K562 (cell line): ENCODE data around the gene GORASP2. TPM values are rescaled to one million over a fixed set of nuclear protein-coding genes. Genes with fewer than 3 reads are reported as not detected.

Experiments used
- ATAC-seq: fragments of 200-7000 bp; cut with Tn5 transposase; 3 replicates; pipeline ENCODE4 v1.9.1; 2020; ENCODE audit warnings: moderate library complexity
- BruUV-seq: library from RNA; stranded (reverse); fragments of 400-500 nt; replicated peaks from 2 replicates; lab custom pipeline; 2021; lab: Mats Ljungman, UMichigan
- CTCF ChIA-PET: fragments of 300-600 bp; formaldehyde crosslinking; extraction: SDS; loops from one replicate; lab custom pipeline; 2021; ENCODE audit warnings: low intra/inter-chr PET ratio; lab: Yijun Ruan, JAX
- POLR2A ChIA-PET: fragments of 300-600, 350-650 bp; sonication (Branson Sonifier 250); formaldehyde crosslinking; extraction: SDS; loops from one replicate; lab custom pipeline; 2021; ENCODE audit warnings: antibody characterized with exemption, inconsistent platforms; lab: Yijun Ruan, JAX
- DNase-seq, 4 experiments: peaks; one replicate each; pipeline versions ENCODE4 v3.0.0 to v3.0.0-alpha.2; 2011 to 2018; ENCODE audit warnings: low spot score in 3 of 4, mixed read lengths in 3 of 4; ENCODE audit errors: extremely low read depth in 1 of 4
- FAIRE-seq: peaks from 2 replicates; lab custom pipeline; 2011; peaks lifted over from hg19 to GRCh38; lab: Jason Lieb, UNC
- H2AFZ ChIP-seq: 2 replicates; pipeline ENCODE4 v1.6.0; 2011; ENCODE audit warnings: low read depth, low read length, control low read depth, inconsistent platforms
- H3K27ac ChIP-seq: fragments of 200-600 bp; 3 replicates; pipeline ENCODE4 v1.8.0; 2011; ENCODE audit warnings: low read depth, mild to moderate bottlenecking, control low read depth, inconsistent platforms, low read length, moderate library complexity, mixed read lengths; ENCODE audit errors: extremely low read depth
- H3K27me3 ChIP-seq, 2 experiments: fragments of 300-600 bp in 1 of 2; 2 replicates in 1 of 2; 3 replicates in 1 of 2; pipeline versions ENCODE4 v1.6.0 to v1.8.0; 2011; ENCODE audit warnings: inconsistent platforms in 2 of 2, low read length in 2 of 2, mild to moderate bottlenecking in 1 of 2, mixed read lengths in 1 of 2, moderate library complexity in 1 of 2; ENCODE audit not compliant: control insufficient read depth in 2 of 2, insufficient read depth in 2 of 2
- H3K36me3 ChIP-seq: fragments of 300-600 bp; 3 replicates; pipeline ENCODE4 v1.8.0; 2011; ENCODE audit warnings: mild to moderate bottlenecking, low read length, inconsistent platforms; ENCODE audit not compliant: control insufficient read depth, insufficient read depth
- H3K4me1 ChIP-seq, 2 experiments: fragments of 200-600 bp in 1 of 2; replicated peaks in 1 of 2; 2 replicates in 1 of 2; 3 replicates in 1 of 2; pipeline versions ENCODE4 v1.5.1 to v1.8.0; 2011; ENCODE audit warnings: inconsistent platforms in 2 of 2, low read length in 2 of 2, mild to moderate bottlenecking in 1 of 2, mixed read lengths in 1 of 2, moderate library complexity in 1 of 2; ENCODE audit not compliant: control insufficient read depth in 2 of 2, insufficient read depth in 2 of 2
- H3K4me2 ChIP-seq: 2 replicates; pipeline ENCODE4 v1.6.1; 2011; ENCODE audit warnings: low read length, control low read depth, inconsistent platforms, mixed read lengths; ENCODE audit not compliant: insufficient read depth
- H3K4me3 ChIP-seq: fragments of 200-600 bp; sonication (generic), shearing (Covaris generic); 2 replicates; pipeline ENCODE4 v1.5.1; 2016; ENCODE audit warnings: control low read depth, inconsistent platforms
- H3K79me2 ChIP-seq: fragments of 200-600 bp; 3 replicates; pipeline ENCODE4 v1.8.0; 2011; ENCODE audit warnings: low read length, inconsistent platforms; ENCODE audit not compliant: control insufficient read depth, insufficient read depth
- H3K9ac ChIP-seq, 2 experiments: 2 replicates each; pipeline versions ENCODE4 v1.6.0 to v1.6.1; 2011; ENCODE audit warnings: low read depth in 2 of 2, low read length in 2 of 2, control low read depth in 1 of 2, inconsistent platforms in 1 of 2, mild to moderate bottlenecking in 1 of 2, mixed read lengths in 1 of 2; ENCODE audit not compliant: insufficient read depth in 1 of 2
- H3K9me1 ChIP-seq: one replicate; pipeline ENCODE4 v1.6.0; 2011; ENCODE audit warnings: inconsistent platforms, mild to moderate bottlenecking, low read length, moderate library complexity; ENCODE audit not compliant: control insufficient read depth, insufficient read depth
- H3K9me3 ChIP-seq: replicated peaks from 2 replicates; pipeline ENCODE4 v1.5.1; 2011; ENCODE audit warnings: low read depth, low read length, inconsistent platforms; ENCODE audit not compliant: control insufficient read depth, insufficient read depth
- H4K20me1 ChIP-seq: replicated peaks from 2 replicates; pipeline ENCODE4 v1.6.1; 2011; ENCODE audit warnings: low read length, inconsistent platforms, mixed read lengths; ENCODE audit not compliant: control insufficient read depth, insufficient read depth
- CBX8 ChIP-seq: fragments of 200-600 bp; sonication (generic); IDR thresholded peaks from 2 replicates; pipeline ENCODE4 v1.6.1; 2012; ENCODE audit warnings: borderline replicate concordance, mixed run types, low read depth, mild to moderate bottlenecking, moderate library complexity, mixed read lengths, low read length, control low read depth, inconsistent platforms; ENCODE audit not compliant: poor library complexity, severe bottlenecking; ENCODE audit errors: extremely low read depth
- CHAMP1 ChIP-seq: fragments of 450-650 bp; IDR thresholded peaks from 2 replicates; pipeline ENCODE4 v1.6.1; 2016; ENCODE audit warnings: mild to moderate bottlenecking
- HBP1 ChIP-seq: fragments of 450-650 bp; formaldehyde crosslinking; IDR thresholded peaks from 2 replicates; pipeline ENCODE4 v1.4.0; 2022; ENCODE audit warnings: missing genetic modification characterization
- HMGXB4 ChIP-seq: sonication (generic); formaldehyde crosslinking; IDR thresholded peaks from 2 replicates; pipeline ENCODE4 v1.8.1; 2023; ENCODE audit warnings: mild to moderate bottlenecking, missing genetic modification reagents
- HNRNPL ChIP-seq: fragments of 200-400 bp; formaldehyde crosslinking; IDR thresholded peaks from 2 replicates; pipeline ENCODE4 v1.6.1; 2017; ENCODE audit warnings: low read depth, mild to moderate bottlenecking, low read length
- MBD1 ChIP-seq: fragments of 250-450 bp; sonication (Bioruptor Pico); IDR thresholded peaks from 2 replicates; pipeline ENCODE4 v1.8.0; 2022; ENCODE audit warnings: inconsistent platforms
- POLR2A ChIP-seq: fragments of 450-650 bp; conservative IDR thresholded peaks from 2 replicates; pipeline ENCODE4 v1.6.1; 2016
- TAF9B ChIP-seq: fragments of 450-650 bp; IDR thresholded peaks from 2 replicates; pipeline ENCODE4 v1.6.1; 2018; ENCODE audit warnings: mild to moderate bottlenecking; ENCODE audit not compliant: partially characterized antibody
- TEAD1 ChIP-seq, 2 experiments: fragments of 450-650 bp in 1 of 2; sonication (generic) in 1 of 2; formaldehyde crosslinking; IDR thresholded peaks; 2 replicates each; pipeline versions ENCODE4 v1.4.0 to v1.8.0; 2020 to 2022; ENCODE audit warnings: mild to moderate bottlenecking in 2 of 2, missing genetic modification reagents in 1 of 2
- THRB ChIP-seq: fragments of 450-650 bp; formaldehyde crosslinking; conservative IDR thresholded peaks from 2 replicates; pipeline ENCODE4 v1.4.0; 2022; ENCODE audit warnings: mild to moderate bottlenecking, missing genetic modification characterization
- ZBTB26 ChIP-seq: fragments of 450-650 bp; formaldehyde crosslinking; IDR thresholded peaks from 2 replicates; pipeline ENCODE4 v1.4.0; 2022; ENCODE audit warnings: missing genetic modification characterization
- WGBS: fragments of 100-300 bp; shearing (Covaris generic); methylation state at CpG from one replicate; pipeline ENCODE4 v1.1.6; 2016; ENCODE audit warnings: low coverage, mixed read lengths; ENCODE audit not compliant: insufficient coverage; ENCODE audit errors: missing lambda C conversion rate; 5-methylcytosine and 5-hydroxymethylcytosine counted together
- in situ Hi-C: fragments of 300-500 bp; cut with MboI; formaldehyde crosslinking; loops from 4 replicates; pipeline ENCODE4 v1.15.0; 2018; ENCODE audit warnings: inconsistent platforms, mixed read lengths
- intact Hi-C: fragments of 100-400 bp; cut with micrococcal nuclease; formaldehyde crosslinking; loops from 2 replicates; pipeline ENCODE4 v1.14.2; 2022
- polyA plus RNA-seq, 8 experiments: library from polyadenylated mRNA; depleted of rRNA in 4 of 8; stranded (reverse) in 5 of 8; unstranded in 3 of 8; fragments of >200 nt; fragmentation: Nextera tagmentation in 2 of 8; fragmentation: Illumina TruSeq in 1 of 8; extraction: Ambion mirVana in 2 of 8; extraction: Trizol in 1 of 8; gene quantifications; 2 replicates each; pipeline versions ENCODE4 v1.2.1 to v1.2.3, GENCODE V29; 2011 to 2014; ENCODE audit warnings: inconsistent platforms in 1 of 8, missing spikeins in 1 of 8
- total RNA-seq, 7 experiments: library from RNA; depleted of rRNA in 6 of 7; stranded (reverse); fragments of >200 nt in 6 of 7; fragmentation: Illumina TruSeq in 2 of 7; extraction: Trizol in 2 of 7; gene quantifications; 2 replicates each; pipeline versions ENCODE4 v1.2.1 to v1.2.3, GENCODE V29; 2011 to 2021; ENCODE audit warnings: low replicate concordance in 1 of 7

GORASP2 gene
- total and polyA plus RNA-seq, 9 of the 15 experiments (the other 6 are each of a cell fraction or from before 2014, with no cell fraction given): 27.4 to 180 (median 59.6) TPM

GRCh38 chr2:170973225-170973491, 44.1 kb downstream of the GORASP2 start:
- 11% methylated on average over 12 of the region's 12 CpGs for WGBS
- no peaks in the 10 kb centered on the region for H3K9me1 ChIP-seq
- H2AFZ ChIP-seq: peak overlapping the region; percentile 99
- no peaks in the 10 kb centered on the region for H4K20me1 ChIP-seq
- FAIRE-seq: no peak
- H3K9me3 ChIP-seq: no peaks in the 10 kb centered on the region
- no peak for ATAC-seq
- ChIA-PET POLR2A (interaction anchor here (0.7 to 2.0 kb wide), 4 partner anchors 39 to 177 kb away, joined by 3 to 10 read pairs (median 4); partner anchors contain the start of gene GORASP2), CTCF (interaction anchor here (0.6 to 2.2 kb wide), 11 partner anchors 100 to 1492 kb away, joined by 3 to 25 read pairs (median 4); no protein-coding TSS in a partner anchor)
- H3K9ac ChIP-seq: peak overlapping the region; percentile 89 to 96
- no peaks in the 10 kb centered on the region for H3K27me3 ChIP-seq
- H3K4me1 ChIP-seq: peaks cover 12 to 20% of the 10 kb centered on the region in 2 experiments; a peak in 4 of 5 replicates
- no peaks in the 10 kb centered on the region for H3K36me3 ChIP-seq
- H3K4me3 ChIP-seq: peak overlapping the region; percentile 56; the same call in 1 of the 2 replicates
- H3K4me2 ChIP-seq: peak overlapping the region; percentile 72
- no peak for DNase-seq
- intact Hi-C loops: loop anchor here (1.0 to 10.0 kb wide), 8 partner anchors 45 to 1142 kb away; partner anchors contain the start of genes CYBRD1, DCAF17 and METTL8
- no peaks in the 10 kb centered on the region for H3K79me2 ChIP-seq
- peak overlapping the region; percentile 46 for H3K27ac ChIP-seq
- in situ Hi-C loops: loop anchor here (5.0 to 25.0 kb wide), 2 partner anchors 444 to 1139 kb away; partner anchors contain the start of gene DLX2
- BruUV-seq: no TSS peak
- TF ChIP-seq POLR2A: 0 out of 2 replicates have a peak, but pooled peaks have one; percentile 7
- 0 out of 2 replicates have a peak, but pooled peaks have one; percentile 32 for TF ChIP-seq THRB
- TF ChIP-seq CHAMP1: no peak
- TF ChIP-seq HBP1 (CRISPR knock-in tag): no peak
- TF ChIP-seq ZBTB26 (CRISPR knock-in tag): no peak
- no peak for TF ChIP-seq TAF9B
- TF ChIP-seq TEAD1 (CRISPR knock-in tag; IDR thresholded peaks at IDR 0.05): 0 out of 4 replicates have a peak, but pooled peaks of 1 of the 2 experiments have one; percentile 11
- no peak for TF ChIP-seq HMGXB4 (CRISPR knock-in tag)
- TF ChIP-seq CBX8: no peak
- TF ChIP-seq HNRNPL: no peak
- TF ChIP-seq MBD1 (CRISPR knock-in tag): no peak
